ENCODE measurements around the gene PPP1R11. TPM values are rescaled to one million over a fixed set of nuclear protein-coding genes. Genes with fewer than 3 reads are reported as not detected.
A peak's percentile ranks its signal among the peaks of the same experiment; 100 is the strongest.

Gene PPP1R11
- total RNA-seq, 1 donor from 2014 or later: 22.7 TPM

GRCh38 chr6:30100585-30101443 lies 33.8 kb downstream of the PPP1R11 start:
- no peak overlapping the region for H3K27ac ChIP-seq
- H3F3A ChIP-seq (ENCODE audit: low read depth): peaks cover 22% of the 10 kb centered on the region
- H2AFZ ChIP-seq (replicated peaks): no peak overlapping the region
- no peaks in the 10 kb centered on the region for H3K36me3 ChIP-seq
- no peaks in the 10 kb centered on the region for H3K79me2 ChIP-seq (ENCODE audit: low read depth)
- H3K4me3 ChIP-seq: peak overlapping the region; percentile 15
- peaks cover 70% of the 10 kb centered on the region for H3K27me3 Mint-ChIP-seq (ENCODE audit: insufficient read depth, low read depth)
- H3K27ac Mint-ChIP-seq: no peak overlapping the region
- H3K36me3 Mint-ChIP-seq: no peaks in the 10 kb centered on the region
- H3K9ac ChIP-seq: no peak overlapping the region
- peaks cover 28% of the 10 kb centered on the region for H4K20me1 ChIP-seq (ENCODE audit: low read depth)
- peaks cover 14% of the 10 kb centered on the region for H3K4me1 ChIP-seq
- H3K4me2 ChIP-seq: peak overlapping the region; percentile 83
- peaks cover 28% of the 10 kb centered on the region for H3K4me1 Mint-ChIP-seq
- no peaks in the 10 kb centered on the region for H3K9me3 ChIP-seq (ENCODE audit: low read depth)
- peak; percentile 54 for DNase-seq (ENCODE audit: low spot score)
- H3K4me3 Mint-ChIP-seq: peak overlapping the region; percentile 83
- peaks cover 98% of the 10 kb centered on the region for H3K27me3 ChIP-seq
- TF ChIP-seq EZH2phosphoT487 (IDR thresholded peaks at IDR 0.05) (peak; percentile 84), EZH2 (IDR thresholded peaks at IDR 0.05) (peak; percentile 83), CTCF (IDR thresholded peaks at IDR 0.05) (no peak)
- H3K9me3 Mint-ChIP-seq: peaks cover 2% of the 10 kb centered on the region

- Histone ChIP-seq H3K27me3 (peaks cover 100% of the 10 kb centered on the region), H2AFZ (replicated peaks) (peak overlapping the region; percentile 30), H3K9me3 (ENCODE audit: low read depth) (no peaks in the 10 kb centered on the region), H3K36me3 (no peaks in the 10 kb centered on the region), H3K4me1 (peaks cover 14% of the 10 kb centered on the region), H3K9ac (no peak overlapping the region), H3F3A (ENCODE audit: low read depth) (peaks cover 22% of the 10 kb centered on the region), H3K4me2 (peak overlapping the region; percentile 83), H3K27ac (no peak overlapping the region), H3K4me3 (peak overlapping the region; percentile 38), H4K20me1 (ENCODE audit: low read depth) (peaks cover 28% of the 10 kb centered on the region), H3K79me2 (ENCODE audit: low read depth) (no peaks in the 10 kb centered on the region)
- H3K9me3 Mint-ChIP-seq: peaks cover 2% of the 10 kb centered on the region
- H3K4me1 Mint-ChIP-seq: peaks cover 28% of the 10 kb centered on the region
- peak; percentile 79 for DNase-seq (ENCODE audit: low spot score)
- H3K27me3 Mint-ChIP-seq (ENCODE audit: insufficient read depth, low read depth): peaks cover 66% of the 10 kb centered on the region
- H3K4me3 Mint-ChIP-seq: peak overlapping the region; percentile 86
- no peak for TF ChIP-seq EZH2 (IDR thresholded peaks at IDR 0.05)
- peak; percentile 66 for TF ChIP-seq EZH2phosphoT487 (IDR thresholded peaks at IDR 0.05)
- H3K36me3 Mint-ChIP-seq: no peaks in the 10 kb centered on the region
- no peak overlapping the region for H3K27ac Mint-ChIP-seq
Measured at GRCh38 chr6:30101444-30102413, 34.7 kb downstream of the PPP1R11 start.

GRCh38 chr6:30102414-30102969 lies 35.5 kb downstream of the PPP1R11 start:
- no peak overlapping the region for H3K9ac ChIP-seq
- Mint-ChIP-seq H3K4me3 (peak overlapping the region; percentile 86), H3K9me3 (peaks cover 2% of the 10 kb centered on the region), H3K4me1 (peaks cover 28% of the 10 kb centered on the region), H3K27ac (no peak overlapping the region), H3K36me3 (no peaks in the 10 kb centered on the region), H3K27me3 (ENCODE audit: insufficient read depth, low read depth) (peaks cover 61% of the 10 kb centered on the region)
- peak overlapping the region; percentile 38 for H3K4me3 ChIP-seq
- H4K20me1 ChIP-seq (ENCODE audit: low read depth): peaks cover 28% of the 10 kb centered on the region
- DNase-seq (ENCODE audit: low spot score): peak; percentile 25
- H3K27ac ChIP-seq: no peak overlapping the region
- H2AFZ ChIP-seq (replicated peaks): peak overlapping the region; percentile 30
- H3K79me2 ChIP-seq (ENCODE audit: low read depth): no peaks in the 10 kb centered on the region
- H3K4me2 ChIP-seq: peak overlapping the region; percentile 83
- H3K4me1 ChIP-seq: peaks cover 14% of the 10 kb centered on the region
- no peaks in the 10 kb centered on the region for H3K36me3 ChIP-seq
- no peaks in the 10 kb centered on the region for H3K9me3 ChIP-seq (ENCODE audit: low read depth)
- TF ChIP-seq EZH2 (IDR thresholded peaks at IDR 0.05): no peak
- no peak for TF ChIP-seq CTCF (IDR thresholded peaks at IDR 0.05)
- no peak for TF ChIP-seq EZH2phosphoT487 (IDR thresholded peaks at IDR 0.05)
- peaks cover 22% of the 10 kb centered on the region for H3F3A ChIP-seq (ENCODE audit: low read depth)
- peaks cover 100% of the 10 kb centered on the region for H3K27me3 ChIP-seq

Data from neural progenitor cell (in vitro differentiated cells).